HepG2 (cell line): Measurements from ENCODE around the gene TMTC1. TPM values are rescaled to one million over a fixed set of nuclear protein-coding genes. Genes with fewer than 3 reads are reported as not detected.

Experiments
- ATAC-seq: fragments of 200-7000 bp; cut with Tn5 transposase; 3 replicates; pipeline ENCODE4 v1.9.1; 2020; ENCODE audit warnings: mild to moderate bottlenecking, moderate library complexity
- BruUV-seq: library from RNA; stranded (reverse); fragments of 400-500 nt; replicated peaks from 2 replicates; lab custom pipeline; 2021; lab: Mats Ljungman, UMichigan
- CTCF ChIA-PET: fragments of 300-600 bp; formaldehyde crosslinking; extraction: SDS; loops from one replicate; lab custom pipeline; 2021; ENCODE audit warnings: low total read pairs, inconsistent platforms, low intra/inter-chr PET ratio; lab: Yijun Ruan, JAX
- POLR2A ChIA-PET: fragments of 350-600 bp; sonication (Branson Sonifier 250); formaldehyde crosslinking; loops from one replicate; lab custom pipeline; 2020; ENCODE audit warnings: antibody characterized with exemption, inconsistent platforms; lab: Yijun Ruan, JAX
- DNase-seq: peaks from one replicate; pipeline ENCODE4 v3.0.0-alpha.2; 2015; ENCODE audit warnings: low spot score
- FAIRE-seq: peaks from 3 replicates; lab custom pipeline; 2011; peaks lifted over from hg19 to GRCh38; lab: Jason Lieb, UNC
- H2AFZ ChIP-seq: one replicate; pipeline ENCODE4 v1.6.1; 2011; ENCODE audit warnings: low read length, inconsistent platforms
- H3K27ac ChIP-seq: fragments of 300-600 bp; 3 replicates; pipeline ENCODE4 v1.8.0; 2011; ENCODE audit warnings: mixed run types, mild to moderate bottlenecking, mixed read lengths, low read length, inconsistent platforms; ENCODE audit not compliant: insufficient read depth; ENCODE audit errors: extremely low read length
- H3K27me3 ChIP-seq, 2 experiments: fragments of 200-600 bp in 1 of 2; 2 replicates in 1 of 2; 3 replicates in 1 of 2; pipeline versions ENCODE4 v1.6.0 to v1.8.0; 2011; ENCODE audit warnings: low read length in 2 of 2, mild to moderate bottlenecking in 2 of 2, moderate library complexity in 2 of 2, inconsistent platforms in 1 of 2; ENCODE audit not compliant: insufficient read depth in 2 of 2, control insufficient read depth in 1 of 2
- H3K36me3 ChIP-seq, 2 experiments: fragments of 200-600 bp in 1 of 2; replicated peaks in 1 of 2; 2 replicates in 1 of 2; 3 replicates in 1 of 2; pipeline versions ENCODE4 v1.5.1 to v1.8.0; 2011; ENCODE audit warnings: low read length in 2 of 2, inconsistent platforms in 1 of 2; ENCODE audit not compliant: insufficient read depth in 2 of 2, control insufficient read depth in 1 of 2
- H3K4me1 ChIP-seq: 2 replicates; pipeline ENCODE4 v1.5.1; 2012; ENCODE audit warnings: low read length, inconsistent platforms; ENCODE audit not compliant: insufficient read depth
- H3K4me2 ChIP-seq: 2 replicates; pipeline ENCODE4 v1.6.0; 2011; ENCODE audit warnings: low read depth, low read length, inconsistent platforms
- H3K4me3 ChIP-seq, 3 experiments: fragments of 200-600 bp in 1 of 3; sonication (generic), shearing (Covaris generic) in 1 of 3; replicated peaks in 1 of 3; 2 replicates each; pipeline ENCODE4 v1.5.1; 2011 to 2016; ENCODE audit warnings: low read length in 3 of 3, inconsistent platforms in 2 of 3, low read depth in 2 of 3, mild to moderate bottlenecking in 2 of 3, control low read depth in 1 of 3, mixed read lengths in 1 of 3; ENCODE audit not compliant: insufficient read depth in 1 of 3
- H3K79me2 ChIP-seq: one replicate; pipeline ENCODE4 v1.6.1; 2011; ENCODE audit warnings: low read length, inconsistent platforms; ENCODE audit not compliant: insufficient read depth
- H3K9ac ChIP-seq: 2 replicates; pipeline ENCODE4 v1.6.0; 2011; ENCODE audit warnings: mild to moderate bottlenecking, low read depth, low read length, inconsistent platforms; ENCODE audit not compliant: insufficient read depth
- H3K9me3 ChIP-seq: 2 replicates; pipeline ENCODE4 v1.5.1; 2012; ENCODE audit warnings: mild to moderate bottlenecking, low read length
- H4K20me1 ChIP-seq: 2 replicates; pipeline ENCODE4 v1.6.0; 2011; ENCODE audit warnings: inconsistent platforms, mild to moderate bottlenecking, low read length, moderate library complexity; ENCODE audit not compliant: insufficient read depth
- CCAR2 ChIP-seq: fragments of 200-400 bp; formaldehyde crosslinking; optimal IDR thresholded peaks from 2 replicates; pipeline ENCODE3; 2018; ENCODE audit warnings: low read depth, mild to moderate bottlenecking, low read length, moderate library complexity
- DMTF1 ChIP-seq: sonication (generic); formaldehyde crosslinking; IDR thresholded peaks from 2 replicates; pipeline ENCODE4 v1.4.0; 2020; ENCODE audit warnings: mild to moderate bottlenecking, missing genetic modification reagents
- FOXC1 ChIP-seq: sonication (generic); formaldehyde crosslinking; IDR thresholded peaks from 2 replicates; pipeline ENCODE4 v1.8.0; 2022; ENCODE audit warnings: mild to moderate bottlenecking, missing genetic modification reagents, borderline replicate concordance
- PHB2 ChIP-seq: fragments of 450-650 bp; IDR thresholded peaks from 2 replicates; pipeline ENCODE4 v1.6.1; 2018; ENCODE audit not compliant: partially characterized antibody
- TBL1XR1 ChIP-seq: fragments of 150-350 bp; IDR thresholded peaks from 2 replicates; pipeline ENCODE4 v1.6.1; 2014; ENCODE audit warnings: borderline replicate concordance, low read length; ENCODE audit not compliant: partially characterized antibody
- ZBTB20 ChIP-seq: sonication (generic); formaldehyde crosslinking; IDR thresholded peaks from 2 replicates; pipeline ENCODE4 v1.8.1; 2023; ENCODE audit warnings: missing genetic modification reagents, low read depth, mild to moderate bottlenecking, borderline replicate concordance
- ZNF235 ChIP-seq: sonication (generic); formaldehyde crosslinking; IDR thresholded peaks from 2 replicates; pipeline ENCODE4 v1.8.1; 2023; ENCODE audit warnings: mild to moderate bottlenecking, missing genetic modification reagents, borderline replicate concordance
- ZNF383 ChIP-seq: sonication (generic); formaldehyde crosslinking; IDR thresholded peaks from 2 replicates; pipeline ENCODE4 v1.4.0; 2020; ENCODE audit warnings: missing genetic modification reagents, mild to moderate bottlenecking, borderline replicate concordance
- in situ Hi-C: cut with HindIII; loops from 2 replicates; pipeline ENCODE4 v1.10.0; 2017; ENCODE audit warnings: low pct_unique_long_range_greater_than_20kb; ENCODE audit not compliant: extremely low pct_ligation_motif_present
- intact Hi-C: fragments of 100-400 bp; cut with micrococcal nuclease; formaldehyde crosslinking; loops from one replicate; pipeline ENCODE4 v1.10.0; 2022; ENCODE audit not compliant: unreplicated experiment
- polyA plus RNA-seq, 8 experiments: library from polyadenylated mRNA; depleted of rRNA in 3 of 8; stranded (reverse) in 7 of 8; unstranded in 1 of 8; fragments of >200 nt; fragmentation: Illumina TruSeq in 4 of 8; extraction: Trizol in 4 of 8; gene quantifications; 2 replicates each; pipeline versions ENCODE4 v1.2.1 to v1.2.3, GENCODE V29; 2011 to 2016; ENCODE audit warnings: low read depth in 4 of 8, missing spikeins in 1 of 8, mixed read lengths in 1 of 8; ENCODE audit not compliant: insufficient read depth in 1 of 8
- total RNA-seq, 5 experiments: library from RNA; depleted of rRNA; stranded (reverse); fragments of >200 nt; fragmentation: Illumina TruSeq; extraction: Trizol; gene quantifications; 2 replicates each; pipeline ENCODE4 v1.2.3, GENCODE V29; 2016; ENCODE audit warnings: low read depth in 1 of 5

TMTC1 gene
- total and polyA plus RNA-seq, 2 of the 13 experiments (the other 11 are each of a cell fraction or from before 2014, with no cell fraction given), result 0.69 to 1.8 TPM

GRCh38 chr12:29768372-29768771 is 15.4 kb downstream of the TMTC1 start (continued):
- TF ChIP-seq ZNF383 (CRISPR knock-in tag) (no peak), CCAR2 (no peak), FOXC1 (CRISPR knock-in tag) (no peak), DMTF1 (CRISPR knock-in tag) (no peak)

GRCh38 chr12:29763301-29763683 is 20.4 kb downstream of the TMTC1 start:
- in situ Hi-C loops, result no loop called here
- Histone ChIP-seq H4K20me1 (no peaks in the 10 kb centered on the region), H2AFZ (no peak overlapping the region), H3K9ac (no peak overlapping the region), H3K4me1 (no peaks in the 10 kb centered on the region), H3K9me3 (no peaks in the 10 kb centered on the region), H3K36me3 (no peaks in the 10 kb centered on the region), H3K27ac (no peak overlapping the region), H3K4me3 (no peak overlapping the region), H3K79me2 (no peaks in the 10 kb centered on the region), H3K4me2 (no peak overlapping the region), H3K27me3 (no peaks in the 10 kb centered on the region)
- FAIRE-seq (no peak), ATAC-seq (no peak), DNase-seq (no peak)
- ChIA-PET POLR2A (no interaction called here), CTCF (no interaction called here)
- intact Hi-C loops, result no loop called here
- BruUV-seq, result no TSS peak
- TF ChIP-seq PHB2, result no peak
- no peak for TF ChIP-seq TBL1XR1
- no peak for TF ChIP-seq ZNF235 (CRISPR knock-in tag)
- TF ChIP-seq ZBTB20, result no peak
